HG03025 (cell line): ENCODE results near the gene ALPK3.

Experiments
- ATAC-seq: cut with Tn5 transposase; IDR thresholded peaks from one replicate; pipeline ENCODE4 v1.9.1; 2021; ENCODE audit warnings: mild to moderate bottlenecking, moderate library complexity; ENCODE audit not compliant: unreplicated experiment, low FRiP score

Gene ALPK3

DNA sequence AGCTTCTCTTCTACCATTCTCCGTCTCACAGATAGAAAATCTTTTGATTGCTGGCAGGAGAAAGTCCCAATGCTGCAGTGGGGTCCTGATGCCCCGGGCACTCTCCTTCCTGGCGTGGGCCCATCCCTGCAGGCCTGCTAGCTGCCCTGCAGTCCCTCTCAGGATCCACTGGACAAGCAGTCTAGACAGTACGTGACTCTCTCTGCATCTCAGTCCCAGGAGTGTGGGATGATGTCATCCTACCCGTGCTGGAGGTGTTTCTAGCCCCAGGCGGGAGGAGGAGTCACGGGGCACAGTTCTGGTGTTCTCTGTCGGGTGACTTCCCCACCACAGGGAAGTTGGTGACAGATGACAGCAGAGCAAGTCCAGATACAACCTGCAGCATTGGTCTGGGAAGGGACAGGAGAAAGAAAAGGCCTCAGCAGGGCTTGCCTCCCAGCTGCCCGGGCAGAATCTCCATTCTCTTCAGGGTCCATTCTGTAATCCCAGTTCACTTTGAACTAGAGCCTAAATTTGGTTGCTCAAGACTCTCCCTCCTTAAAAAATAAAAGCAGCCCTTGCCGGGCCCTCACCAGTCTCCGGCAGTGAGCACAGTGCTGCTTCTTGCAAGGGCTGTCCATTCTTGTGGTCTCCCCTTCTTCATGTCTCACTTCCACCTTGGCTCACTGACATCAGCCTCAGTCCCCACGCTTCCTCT, 97.9 kb downstream of the ALPK3 start:
- ATAC-seq, result peak; percentile 67

DNA sequence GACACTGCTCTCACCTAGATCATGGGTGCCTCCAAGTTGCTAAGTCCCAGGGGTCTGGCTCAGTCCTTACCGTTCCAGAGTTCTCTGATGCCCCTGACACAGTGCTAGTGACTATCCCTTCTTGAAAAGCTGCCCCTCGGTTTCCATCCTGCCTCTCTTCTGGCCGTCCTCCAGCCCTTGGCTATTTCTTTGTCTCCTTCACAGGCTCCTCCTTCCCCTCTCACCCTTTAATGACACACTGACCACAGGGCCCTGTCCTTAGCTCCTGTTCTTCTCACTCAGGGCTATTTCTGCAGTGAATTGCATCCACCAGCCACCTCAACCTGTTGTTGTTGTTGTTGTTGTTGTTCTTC, 98.4 kb downstream of the ALPK3 start:
- no peak for ATAC-seq

DNA sequence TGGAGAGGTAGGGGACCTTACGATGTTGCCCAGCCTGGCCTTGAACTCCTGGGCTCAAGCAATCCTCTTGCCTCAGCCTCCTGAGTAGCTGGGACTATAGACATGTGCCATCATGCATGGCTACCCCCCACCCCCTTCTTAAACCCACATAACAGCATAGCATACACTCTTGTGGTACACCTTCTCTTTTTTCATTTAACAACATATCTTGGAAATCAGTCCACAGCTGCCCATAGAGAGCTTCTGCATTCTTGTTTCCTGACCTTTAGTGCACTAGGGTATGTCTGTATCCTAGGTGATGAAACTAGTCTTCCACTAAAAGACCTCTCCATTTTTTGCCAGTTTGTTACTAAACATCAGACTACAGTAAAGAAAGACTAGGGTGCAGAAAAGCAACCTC, 100.3 kb downstream of the ALPK3 start:
- no peak for ATAC-seq

DNA sequence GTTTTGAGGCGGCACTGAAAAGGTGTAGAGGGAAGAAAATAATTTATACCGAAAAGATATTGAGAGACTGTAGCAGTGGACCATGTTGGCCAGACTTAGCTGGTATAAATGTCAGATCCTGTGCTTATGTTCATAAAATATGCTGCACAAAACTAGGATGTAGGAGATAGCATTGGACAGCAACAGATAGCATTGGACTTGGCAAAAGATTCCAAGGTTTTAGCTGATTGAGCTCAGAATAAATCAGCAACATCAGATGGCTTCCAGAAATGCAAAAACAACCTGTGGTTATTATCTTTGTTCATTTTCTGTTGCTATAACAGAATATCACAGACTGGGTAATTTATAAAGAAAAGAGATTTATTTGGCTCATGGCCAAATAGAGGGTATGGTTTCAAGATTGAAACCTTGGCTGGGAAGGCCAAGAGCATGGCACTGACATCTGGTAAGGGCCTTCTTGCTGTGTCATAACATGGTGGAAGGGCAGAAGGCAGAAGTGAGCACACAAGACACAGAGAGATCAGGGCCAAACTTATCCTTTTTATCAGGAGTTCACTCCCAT, 102.0 kb downstream of the ALPK3 start:
- ATAC-seq, result no peak

DNA sequence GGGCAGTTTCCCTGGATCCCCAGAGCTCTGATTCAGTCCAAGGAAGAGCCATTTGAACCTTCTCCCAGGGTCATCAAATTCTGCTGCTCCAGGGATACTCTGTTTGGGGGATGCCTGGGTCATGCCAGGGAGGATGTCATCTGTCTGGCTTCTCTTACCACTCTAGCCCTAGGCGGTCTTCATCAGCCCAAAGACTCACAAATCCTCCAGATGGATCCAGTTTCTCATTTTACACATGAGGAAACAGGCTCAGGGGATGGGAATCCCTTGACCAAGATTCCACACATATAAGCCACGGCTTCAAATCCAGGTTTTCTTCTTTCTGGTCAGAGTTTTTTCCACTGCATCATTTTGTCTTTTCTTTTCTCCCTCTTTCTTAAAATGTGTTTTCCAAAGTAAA, 104.0 kb downstream of the ALPK3 start:
- no peak for ATAC-seq

DNA sequence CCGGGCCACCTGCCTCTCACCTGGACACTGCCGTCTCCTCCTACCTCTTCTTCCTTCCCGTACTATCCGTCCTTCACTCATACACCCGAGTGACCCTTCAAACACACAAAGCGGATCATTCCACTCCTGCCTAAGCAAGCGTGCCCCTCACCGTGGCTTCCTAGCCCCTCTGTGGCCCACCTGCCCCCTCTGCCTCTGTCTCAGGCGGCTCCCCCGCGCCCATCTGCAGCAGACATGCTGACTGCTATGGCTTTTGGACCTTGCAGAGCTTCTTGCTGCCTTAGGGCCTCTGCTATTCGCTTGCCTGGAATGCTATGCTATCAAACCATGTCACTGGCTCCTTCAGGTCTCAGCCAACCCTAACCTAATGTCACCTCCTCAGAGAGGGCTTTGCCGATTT, 105.4 kb downstream of the ALPK3 start:
- no peak for ATAC-seq
